Measurements from ENCODE around the gene DEF6.

DEF6 gene

DNA sequence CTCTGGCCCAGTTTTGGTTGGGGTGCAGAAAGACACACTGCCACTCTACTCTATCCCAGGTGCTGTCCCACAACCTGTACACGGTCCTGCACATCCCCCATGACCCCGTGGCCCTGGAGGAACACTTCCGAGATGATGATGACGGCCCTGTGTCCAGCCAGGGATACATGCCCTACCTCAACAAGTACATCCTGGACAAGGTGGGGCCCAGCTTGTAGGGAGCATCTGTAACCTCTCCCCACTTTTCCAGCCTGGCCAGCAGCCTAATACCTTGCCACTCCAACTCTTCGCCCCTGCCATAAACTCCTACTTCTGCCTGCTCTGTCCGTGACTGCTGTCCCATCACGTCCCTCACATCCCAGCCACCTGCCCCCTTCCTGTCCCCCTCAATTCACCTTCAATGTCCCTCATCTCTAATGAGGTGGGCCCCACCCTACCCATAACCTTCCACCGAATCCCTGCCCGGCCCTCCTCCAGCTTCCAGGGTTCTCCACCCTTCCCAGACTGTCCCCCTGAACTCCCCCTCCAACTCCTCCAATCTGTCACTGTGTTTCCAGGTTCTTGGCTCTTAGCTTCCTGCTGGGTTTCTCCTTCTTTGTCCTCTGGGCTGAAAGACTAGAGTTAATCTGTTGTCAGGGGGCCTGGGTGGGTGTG is 12.1 kb downstream of the DEF6 start:
- DNase-seq (ENCODE audit: extremely low read depth, insufficient read length) = no peak
- Histone ChIP-seq H3K27me3 (replicated peaks; ENCODE audit: control insufficient read depth, insufficient read depth, low read length) (no peaks in the 10 kb centered on the region), H3K4me3 (replicated peaks; ENCODE audit: low read depth, low read length) (no peak overlapping the region), H3K36me3 (ENCODE audit: control insufficient read depth, insufficient read depth, low read length) (peaks cover 15% of the 10 kb centered on the region)
- TF ChIP-seq, protein P1, sequence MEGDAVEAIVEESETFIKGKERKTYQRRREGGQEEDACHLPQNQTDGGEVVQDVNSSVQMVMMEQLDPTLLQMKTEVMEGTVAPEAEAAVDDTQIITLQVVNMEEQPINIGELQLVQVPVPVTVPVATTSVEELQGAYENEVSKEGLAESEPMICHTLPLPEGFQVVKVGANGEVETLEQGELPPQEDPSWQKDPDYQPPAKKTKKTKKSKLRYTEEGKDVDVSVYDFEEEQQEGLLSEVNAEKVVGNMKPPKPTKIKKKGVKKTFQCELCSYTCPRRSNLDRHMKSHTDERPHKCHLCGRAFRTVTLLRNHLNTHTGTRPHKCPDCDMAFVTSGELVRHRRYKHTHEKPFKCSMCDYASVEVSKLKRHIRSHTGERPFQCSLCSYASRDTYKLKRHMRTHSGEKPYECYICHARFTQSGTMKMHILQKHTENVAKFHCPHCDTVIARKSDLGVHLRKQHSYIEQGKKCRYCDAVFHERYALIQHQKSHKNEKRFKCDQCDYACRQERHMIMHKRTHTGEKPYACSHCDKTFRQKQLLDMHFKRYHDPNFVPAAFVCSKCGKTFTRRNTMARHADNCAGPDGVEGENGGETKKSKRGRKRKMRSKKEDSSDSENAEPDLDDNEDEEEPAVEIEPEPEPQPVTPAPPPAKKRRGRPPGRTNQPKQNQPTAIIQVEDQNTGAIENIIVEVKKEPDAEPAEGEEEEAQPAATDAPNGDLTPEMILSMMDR (IDR thresholded peaks at IDR 0.05; ENCODE audit: insufficient read depth, low read length, poor library complexity, severe bottlenecking) = no peak

DNA sequence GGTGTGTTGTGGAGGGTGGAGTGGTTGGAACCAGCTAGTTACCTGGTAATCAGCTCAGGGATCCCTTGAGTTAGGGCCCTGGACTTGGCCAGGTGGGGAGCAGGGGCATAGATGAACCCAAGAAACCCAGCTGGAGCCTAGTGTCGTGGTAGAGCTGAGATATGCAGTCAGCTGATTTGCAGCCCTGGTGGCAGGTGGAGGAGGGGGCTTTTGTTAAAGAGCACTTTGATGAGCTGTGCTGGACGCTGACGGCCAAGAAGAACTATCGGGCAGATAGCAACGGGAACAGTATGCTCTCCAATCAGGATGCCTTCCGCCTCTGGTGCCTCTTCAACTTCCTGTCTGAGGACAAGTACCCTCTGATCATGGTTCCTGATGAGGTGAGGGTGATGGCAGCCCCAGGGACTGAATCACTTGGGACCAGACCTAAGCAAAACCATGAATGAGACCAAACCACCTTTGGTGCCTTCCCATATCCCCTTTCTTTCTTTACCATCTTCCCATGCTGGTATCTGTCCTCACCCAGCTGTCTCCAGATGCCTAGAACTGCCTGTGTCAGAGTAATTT is 12.7 kb downstream of the DEF6 start:
- Histone ChIP-seq H3K27me3 (replicated peaks; ENCODE audit: control insufficient read depth, insufficient read depth, low read length) (no peaks in the 10 kb centered on the region), H3K36me3 (ENCODE audit: control insufficient read depth, insufficient read depth, low read length) (peaks cover 16% of the 10 kb centered on the region), H3K4me3 (replicated peaks; ENCODE audit: low read depth, low read length) (no peak overlapping the region)
- DNase-seq (ENCODE audit: extremely low read depth, insufficient read length) = no peak
- TF ChIP-seq, protein P1 (IDR thresholded peaks at IDR 0.05; ENCODE audit: insufficient read depth, low read length, poor library complexity, severe bottlenecking) = no peak

DNA sequence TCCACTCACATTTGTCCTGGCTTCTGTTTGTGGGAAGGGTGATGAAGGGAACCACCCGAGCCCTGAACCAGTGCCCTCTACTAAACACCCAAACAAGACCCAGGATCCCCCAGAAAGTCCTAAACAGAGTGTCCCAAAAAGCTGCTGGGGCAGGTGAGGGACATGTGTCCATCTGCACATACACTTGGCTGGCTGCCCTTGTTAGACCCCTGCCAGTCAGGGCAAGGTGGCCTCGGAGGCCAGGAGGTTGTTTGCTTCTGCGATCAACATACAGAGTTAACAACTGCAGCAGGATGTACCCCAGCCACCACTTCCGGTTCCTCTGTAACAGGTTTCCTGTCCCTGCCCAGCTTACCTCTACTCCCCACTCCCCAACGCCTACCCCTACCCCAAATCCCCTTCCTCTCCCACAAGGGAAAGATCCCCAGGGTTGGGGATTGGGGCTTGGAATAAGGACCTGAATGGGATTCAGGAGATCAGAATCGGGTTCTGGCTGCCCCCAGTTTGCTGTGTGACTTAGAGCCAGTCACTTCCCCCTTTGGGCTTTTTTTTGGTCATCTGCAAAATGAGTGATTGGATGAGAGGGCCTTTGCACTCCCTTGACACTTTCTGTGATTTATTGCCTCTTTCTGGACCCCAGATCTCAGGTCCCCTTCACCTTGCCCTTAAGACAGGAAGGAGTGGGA is 13.9 kb downstream of the DEF6 start:
- Histone ChIP-seq H3K27me3 (replicated peaks; ENCODE audit: control insufficient read depth, insufficient read depth, low read length) (no peaks in the 10 kb centered on the region), H3K4me3 (replicated peaks; ENCODE audit: low read depth, low read length) (no peak overlapping the region), H3K36me3 (ENCODE audit: control insufficient read depth, insufficient read depth, low read length) (peaks cover 16% of the 10 kb centered on the region)
- DNase-seq (ENCODE audit: extremely low read depth, insufficient read length) = no peak
- TF ChIP-seq, protein P1 (IDR thresholded peaks at IDR 0.05; ENCODE audit: insufficient read depth, low read length, poor library complexity, severe bottlenecking) = no peak

DNA sequence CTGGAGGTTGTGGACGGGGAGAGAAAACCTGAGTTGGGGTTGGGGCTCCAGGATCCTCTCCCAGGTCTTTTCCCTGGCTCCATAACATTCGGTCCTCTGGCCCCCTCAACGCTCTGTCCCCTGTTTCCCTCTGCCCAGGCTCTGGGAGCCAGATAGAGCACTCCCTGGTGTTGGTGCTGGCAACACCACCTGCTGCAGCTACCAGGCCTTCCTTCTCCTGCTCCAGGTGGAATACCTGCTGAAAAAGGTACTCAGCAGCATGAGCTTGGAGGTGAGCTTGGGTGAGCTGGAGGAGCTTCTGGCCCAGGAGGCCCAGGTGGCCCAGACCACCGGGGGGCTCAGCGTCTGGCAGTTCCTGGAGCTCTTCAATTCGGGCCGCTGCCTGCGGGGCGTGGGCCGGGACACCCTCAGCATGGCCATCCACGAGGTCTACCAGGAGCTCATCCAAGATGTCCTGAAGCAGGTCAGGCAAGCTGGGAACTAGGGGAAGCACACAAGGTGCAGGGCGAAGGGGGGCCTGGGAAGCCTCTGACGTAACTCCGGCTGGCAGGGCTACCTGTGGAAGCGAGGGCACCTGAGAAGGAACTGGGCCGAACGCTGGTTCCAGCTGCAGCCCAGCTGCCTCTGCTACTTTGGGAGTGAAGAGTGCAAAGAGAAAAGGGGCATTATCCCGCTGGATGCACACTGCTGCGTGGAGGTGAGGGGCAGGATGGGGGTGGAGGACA is 14.6 kb downstream of the DEF6 start:
- H3K36me3 ChIP-seq (ENCODE audit: control insufficient read depth, insufficient read depth, low read length) = peaks cover 16% of the 10 kb centered on the region
- H3K27me3 ChIP-seq (replicated peaks; ENCODE audit: control insufficient read depth, insufficient read depth, low read length) = no peaks in the 10 kb centered on the region
- no peak overlapping the region for H3K4me3 ChIP-seq (replicated peaks; ENCODE audit: low read depth, low read length)
- TF ChIP-seq, protein P1 (IDR thresholded peaks at IDR 0.05; ENCODE audit: insufficient read depth, low read length, poor library complexity, severe bottlenecking) = no peak
- no peak for DNase-seq (ENCODE audit: extremely low read depth, insufficient read length)

DNA sequence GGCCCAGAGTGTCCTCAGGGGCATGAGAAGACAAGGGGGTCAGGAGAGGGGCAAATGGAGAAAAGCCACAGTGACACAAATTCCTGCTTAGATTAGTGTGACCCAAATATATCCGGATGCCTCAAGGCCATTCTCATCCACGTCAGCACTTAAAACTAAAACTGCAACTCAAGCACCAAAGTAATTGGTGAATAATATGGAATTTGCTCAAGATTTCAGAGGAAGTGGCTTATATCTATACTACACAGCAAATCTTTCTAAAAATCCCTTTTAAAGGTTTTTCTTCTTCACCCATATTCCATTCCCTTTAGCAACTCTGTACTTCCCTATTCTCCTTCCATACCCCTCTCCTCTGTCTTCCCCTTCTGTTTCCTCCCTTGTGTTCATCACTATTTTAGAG is 15.2 kb downstream of the DEF6 start:
- peaks cover 20% of the 10 kb centered on the region for H3K36me3 ChIP-seq (ENCODE audit: control insufficient read depth, insufficient read depth, low read length)
- no peak overlapping the region for H3K4me3 ChIP-seq (replicated peaks; ENCODE audit: low read depth, low read length)
- DNase-seq (ENCODE audit: extremely low read depth, insufficient read length) = no peak

More for the DNA sequence above, 15.2 kb downstream of the DEF6 start:
- no peaks in the 10 kb centered on the region for H3K27me3 ChIP-seq (replicated peaks; ENCODE audit: control insufficient read depth, insufficient read depth, low read length)
- TF ChIP-seq, protein P1 (IDR thresholded peaks at IDR 0.05; ENCODE audit: insufficient read depth, low read length, poor library complexity, severe bottlenecking) = no peak

All from GM06990 (cell line).